Upper lobe of left lung (tissue), 6 donors: ENCODE results near the gene PDE11A. TPM values are rescaled to one million over a fixed set of nuclear protein-coding genes. Genes with fewer than 3 reads are reported as not detected.
A peak's percentile ranks its signal among the peaks of the same experiment; 100 is the strongest.

ENCODE experiments used
- ATAC-seq, 2 donors: fragments of 200-7000 bp; cut with Tn5 transposase; one replicate each; pipeline ENCODE4 v1.9.1; 2022; ENCODE audit warnings: mild to moderate bottlenecking in 2 of 2, moderate library complexity in 2 of 2; ENCODE audit not compliant: low FRiP score in 2 of 2
- DNase-seq, 2 donors: peaks; one replicate each; pipeline ENCODE4 v3.0.0-alpha.2; 2019 to 2020
- H3K27ac ChIP-seq, 4 donors: fragments of 200-600 bp; sonication (generic); one replicate each; pipeline ENCODE4 v1.5.1; 2016 to 2019
- H3K27me3 ChIP-seq, 4 donors: fragments of 200-600 bp; sonication (generic); one replicate each; pipeline ENCODE4 v1.5.1; 2017 to 2019
- H3K36me3 ChIP-seq, 4 donors: fragments of 200-600 bp; sonication (generic); one replicate each; pipeline ENCODE4 v1.5.1; 2016 to 2019
- H3K4me1 ChIP-seq, 4 donors: fragments of 200-600 bp; sonication (generic); one replicate each; pipeline ENCODE4 v1.5.1; 2018 to 2019
- H3K4me3 ChIP-seq, 4 donors: fragments of 200-600 bp; sonication (generic); one replicate each; pipeline ENCODE4 v1.5.1; 2017 to 2019; ENCODE audit warnings: mild to moderate bottlenecking in 2 of 4, moderate library complexity in 1 of 4
- H3K9me3 ChIP-seq, 4 donors: fragments of 200-600 bp; sonication (generic); one replicate each; pipeline ENCODE4 v1.5.1; 2018 to 2019
- CTCF ChIP-seq, 6 experiments: fragments of 450-650 bp in 4 of 6; fragments of 200-600 bp in 2 of 6; sonication (generic) in 2 of 6; IDR thresholded peaks; one replicate each; pipeline ENCODE4 v1.5.1; 2016 to 2019; ENCODE audit warnings: antibody characterized with exemption in 6 of 6
- EP300 ChIP-seq, 4 donors: sonication (generic); formaldehyde crosslinking; IDR thresholded peaks; one replicate each; pipeline ENCODE4 v1.5.1; 2017; ENCODE audit warnings: antibody characterized with exemption in 4 of 4, control low read depth in 2 of 4
- POLR2A ChIP-seq, 4 donors: fragments of 450-650 bp; IDR thresholded peaks; one replicate each; pipeline ENCODE4 v1.5.1; 2016 to 2017; ENCODE audit warnings: antibody characterized with exemption in 4 of 4, mild to moderate bottlenecking in 2 of 4
- POLR2AphosphoS5 ChIP-seq, 2 donors: sonication (generic); formaldehyde crosslinking; IDR thresholded peaks; one replicate each; pipeline ENCODE4 v1.5.1; 2017; ENCODE audit warnings: antibody characterized with exemption in 2 of 2
- WGBS, 2 donors: methylation state at CpG; one replicate each; pipeline ENCODE4 v1.1.5; 2017 to 2018; 5-methylcytosine and 5-hydroxymethylcytosine counted together
- total RNA-seq, 6 donors: library from RNA; depleted of rRNA in 4 of 6; stranded (reverse); fragments of >200 nt in 4 of 6; gene quantifications; one replicate each; pipeline versions ENCODE4 v1.1.0 to v1.2.1, GENCODE V29; 2016 to 2021
- donor health status: DM: no; HTN: no; CAD: no; lungs with moderate emphysema.
- donor health status: DM: no; HTN: yes; CAD: no; lungs with severe emphysema.

Gene PDE11A
- total RNA-seq, 6 donors from 2014 or later, result 0.03 to 0.57 (median 0.33) TPM; not detected in 3

GRCh38 chr2:178069551-178069950, 3.0 kb downstream of the PDE11A start:
- no peaks in the 10 kb centered on the region for H3K9me3 ChIP-seq
- no peak overlapping the region for H3K4me3 ChIP-seq
- ATAC-seq (no peak), DNase-seq (no peak)
- H3K4me1 ChIP-seq, result peaks cover 4 to 13% (median 12%) of the 10 kb centered on the region in 4 donors
- H3K27ac ChIP-seq, result no peak overlapping the region
- TF ChIP-seq EP300 (IDR thresholded peaks at IDR 0.05) (no peak), POLR2A (IDR thresholded peaks at IDR 0.05) (no peak), POLR2AphosphoS5 (IDR thresholded peaks at IDR 0.05) (no peak), CTCF (IDR thresholded peaks at IDR 0.05) (no peak)
- no peaks in the 10 kb centered on the region for H3K27me3 ChIP-seq
- no peaks in the 10 kb centered on the region for H3K36me3 ChIP-seq
- 56 to 67% methylated on average over 1 of the region's 1 CpG for WGBS, 2 donors

GRCh38 chr2:178068823-178069454, 3.6 kb downstream of the PDE11A start:
- 89 to 92% methylated on average over 1 of the region's 1 CpG for WGBS, 2 donors
- H3K27ac ChIP-seq, result no peak overlapping the region
- ATAC-seq (no peak), DNase-seq (no peak)
- no peak overlapping the region for H3K4me3 ChIP-seq
- H3K27me3 ChIP-seq, result no peaks in the 10 kb centered on the region
- TF ChIP-seq CTCF (IDR thresholded peaks at IDR 0.05), result no peak
- no peak for TF ChIP-seq EP300 (IDR thresholded peaks at IDR 0.05)
- no peak for TF ChIP-seq POLR2AphosphoS5 (IDR thresholded peaks at IDR 0.05)
- TF ChIP-seq POLR2A (IDR thresholded peaks at IDR 0.05), result no peak
- peaks cover 4 to 13% (median 12%) of the 10 kb centered on the region in 4 donors for H3K4me1 ChIP-seq
- H3K36me3 ChIP-seq, result no peaks in the 10 kb centered on the region
- no peaks in the 10 kb centered on the region for H3K9me3 ChIP-seq

GRCh38 chr2:178066890-178067669, 5.5 kb downstream of the PDE11A start:
- 100% methylated on average over 1 of the region's 1 CpG for WGBS, 2 donors
- Histone ChIP-seq H3K27me3 (no peaks in the 10 kb centered on the region), H3K36me3 (no peaks in the 10 kb centered on the region), H3K4me1 (no peaks in the 10 kb centered on the region), H3K9me3 (no peaks in the 10 kb centered on the region), H3K27ac (no peak overlapping the region), H3K4me3 (no peak overlapping the region)
- TF ChIP-seq POLR2A (IDR thresholded peaks at IDR 0.05) (no peak), POLR2AphosphoS5 (IDR thresholded peaks at IDR 0.05) (no peak), CTCF (IDR thresholded peaks at IDR 0.05) (no peak), EP300 (IDR thresholded peaks at IDR 0.05) (no peak)
- ATAC-seq, result no peak
- DNase-seq, result no peak

GRCh38 chr2:178066324-178066723, 6.3 kb downstream of the PDE11A start:
- no peak for TF ChIP-seq CTCF (IDR thresholded peaks at IDR 0.05)
- TF ChIP-seq POLR2AphosphoS5 (IDR thresholded peaks at IDR 0.05), result no peak
- TF ChIP-seq EP300 (IDR thresholded peaks at IDR 0.05), result no peak
- TF ChIP-seq POLR2A (IDR thresholded peaks at IDR 0.05), result no peak
- no peak overlapping the region for H3K4me3 ChIP-seq
- WGBS, 2 donors, result 94 to 95% methylated on average over 2 to 3 of the region's 3 CpGs
- ATAC-seq (peak; percentile 8 to 46), DNase-seq (no peak)
- H3K27ac ChIP-seq, result no peak overlapping the region
- no peaks in the 10 kb centered on the region for H3K36me3 ChIP-seq
- no peaks in the 10 kb centered on the region for H3K27me3 ChIP-seq
- H3K9me3 ChIP-seq, result no peaks in the 10 kb centered on the region
- no peaks in the 10 kb centered on the region for H3K4me1 ChIP-seq
